ENCODE data around the gene ZBTB7A. TPM values are rescaled to one million over a fixed set of nuclear protein-coding genes. Genes with fewer than 3 reads are reported as not detected.

ZBTB7A gene
- total RNA-seq, 1 donor from 2014 or later = 19.1 TPM

DNA sequence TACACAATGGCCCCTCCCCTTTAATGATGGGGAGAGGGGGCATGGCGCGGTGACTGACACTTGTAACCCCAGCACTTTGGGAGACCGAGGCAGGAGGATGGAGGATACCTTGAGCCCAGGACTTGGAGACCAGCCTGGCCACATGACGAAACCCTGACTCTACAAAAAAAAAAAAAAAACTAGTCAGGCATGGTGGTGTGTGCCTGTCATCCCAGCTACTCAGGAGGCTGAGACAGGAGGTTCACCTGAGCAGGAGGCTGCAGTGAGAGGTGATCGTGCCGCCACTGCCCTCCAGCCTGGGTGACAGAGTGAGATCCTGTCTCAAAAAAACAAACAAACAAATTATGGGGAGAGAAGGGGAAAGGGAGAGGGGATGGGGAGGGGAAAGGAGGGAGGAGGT, 13.8 kb upstream of the ZBTB7A start:
- peaks cover 1% of the 10 kb centered on the region for H3K4me1 Mint-ChIP-seq (ENCODE audit: low read depth)
- no peak overlapping the region for H3K27ac Mint-ChIP-seq
- DNase-seq (ENCODE audit: low spot score, unreplicated experiment) = no peak
- no peak overlapping the region for H3K4me3 Mint-ChIP-seq (ENCODE audit: low read depth)
- H3K9me3 Mint-ChIP-seq (ENCODE audit: low read depth) = no peaks in the 10 kb centered on the region
- H3K36me3 Mint-ChIP-seq (ENCODE audit: insufficient read depth) = no peaks in the 10 kb centered on the region
- H3K27me3 Mint-ChIP-seq = peaks cover 3% of the 10 kb centered on the region
- TF ChIP-seq, protein P1, sequence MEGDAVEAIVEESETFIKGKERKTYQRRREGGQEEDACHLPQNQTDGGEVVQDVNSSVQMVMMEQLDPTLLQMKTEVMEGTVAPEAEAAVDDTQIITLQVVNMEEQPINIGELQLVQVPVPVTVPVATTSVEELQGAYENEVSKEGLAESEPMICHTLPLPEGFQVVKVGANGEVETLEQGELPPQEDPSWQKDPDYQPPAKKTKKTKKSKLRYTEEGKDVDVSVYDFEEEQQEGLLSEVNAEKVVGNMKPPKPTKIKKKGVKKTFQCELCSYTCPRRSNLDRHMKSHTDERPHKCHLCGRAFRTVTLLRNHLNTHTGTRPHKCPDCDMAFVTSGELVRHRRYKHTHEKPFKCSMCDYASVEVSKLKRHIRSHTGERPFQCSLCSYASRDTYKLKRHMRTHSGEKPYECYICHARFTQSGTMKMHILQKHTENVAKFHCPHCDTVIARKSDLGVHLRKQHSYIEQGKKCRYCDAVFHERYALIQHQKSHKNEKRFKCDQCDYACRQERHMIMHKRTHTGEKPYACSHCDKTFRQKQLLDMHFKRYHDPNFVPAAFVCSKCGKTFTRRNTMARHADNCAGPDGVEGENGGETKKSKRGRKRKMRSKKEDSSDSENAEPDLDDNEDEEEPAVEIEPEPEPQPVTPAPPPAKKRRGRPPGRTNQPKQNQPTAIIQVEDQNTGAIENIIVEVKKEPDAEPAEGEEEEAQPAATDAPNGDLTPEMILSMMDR (IDR thresholded peaks at IDR 0.05; ENCODE audit: unreplicated experiment) = no peak

DNA sequence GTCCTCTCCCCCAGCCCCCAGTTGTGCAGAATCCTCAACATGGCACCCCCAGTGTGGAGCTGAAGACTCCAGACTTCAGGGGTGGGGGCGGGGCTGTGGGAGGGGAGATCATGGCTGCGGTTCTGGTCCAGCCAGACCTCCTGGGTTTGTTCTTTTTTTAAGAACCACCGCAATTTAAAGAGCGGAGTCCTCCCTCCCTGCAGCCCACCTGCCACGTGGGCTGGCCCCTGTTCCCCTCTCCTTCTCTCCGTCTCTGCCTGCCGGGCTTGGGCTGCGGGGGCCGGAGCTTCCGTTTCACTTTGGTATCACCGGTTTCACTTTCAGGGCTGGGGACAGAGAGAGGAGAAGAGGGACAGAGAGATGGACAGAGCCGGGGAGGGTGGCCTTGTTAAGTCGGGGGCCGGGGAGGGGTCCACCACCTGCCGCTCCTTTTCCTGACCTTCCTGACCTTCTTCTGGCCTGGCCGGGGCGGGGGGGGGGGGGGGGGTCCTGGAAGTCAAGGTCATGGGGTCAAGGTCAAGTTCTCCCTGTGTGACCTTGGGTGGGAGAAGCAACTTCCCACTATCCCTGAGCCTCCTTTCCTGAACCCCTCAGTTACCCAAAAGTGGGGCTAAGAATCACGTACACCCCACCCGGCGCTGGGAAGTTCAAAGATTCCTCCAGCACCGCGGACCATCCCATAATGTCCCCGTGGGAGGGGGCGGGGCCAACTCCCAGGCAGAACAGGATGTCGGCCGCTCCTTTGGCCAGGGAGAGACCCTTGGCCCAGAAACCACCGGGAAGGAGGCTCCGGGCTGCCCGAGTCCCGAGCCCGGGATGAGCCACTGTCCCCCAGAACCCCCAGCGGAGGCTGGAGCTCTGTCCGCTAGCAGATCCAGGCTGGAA, 11.3 kb upstream of the ZBTB7A start:
- Mint-ChIP-seq H3K4me3 (ENCODE audit: low read depth) (no peak overlapping the region), H3K9me3 (ENCODE audit: low read depth) (no peaks in the 10 kb centered on the region), H3K36me3 (ENCODE audit: insufficient read depth) (no peaks in the 10 kb centered on the region), H3K27ac (no peak overlapping the region), H3K27me3 (peaks cover 3% of the 10 kb centered on the region), H3K4me1 (ENCODE audit: low read depth) (no peaks in the 10 kb centered on the region)
- TF ChIP-seq, protein P1 (IDR thresholded peaks at IDR 0.05; ENCODE audit: unreplicated experiment) = no peak
- DNase-seq (ENCODE audit: low spot score, unreplicated experiment) = no peak

DNA sequence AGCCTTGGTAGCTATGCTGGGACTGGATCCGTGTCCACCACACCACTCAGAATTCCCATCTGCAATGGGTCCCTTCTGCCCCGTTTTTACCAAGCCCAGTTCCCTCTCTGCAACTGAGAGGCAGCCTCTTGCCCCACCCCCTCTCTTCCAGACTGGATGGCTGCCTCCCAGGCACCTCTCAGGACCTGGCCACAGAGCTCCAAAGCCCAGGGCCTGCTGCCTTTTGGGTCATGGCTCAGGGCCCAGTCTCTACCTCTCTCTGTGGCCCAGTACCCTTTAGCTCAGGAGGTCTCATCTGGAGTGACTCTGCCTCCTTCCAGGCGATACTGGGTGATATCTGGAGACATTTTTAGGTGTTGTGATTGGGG, 10.3 kb upstream of the ZBTB7A start:
- no peaks in the 10 kb centered on the region for H3K9me3 Mint-ChIP-seq (ENCODE audit: low read depth)
- H3K27ac Mint-ChIP-seq = no peak overlapping the region
- TF ChIP-seq, protein P1 (IDR thresholded peaks at IDR 0.05; ENCODE audit: unreplicated experiment) = no peak
- DNase-seq (ENCODE audit: low spot score, unreplicated experiment) = no peak
- peaks cover 3% of the 10 kb centered on the region for H3K27me3 Mint-ChIP-seq
- no peaks in the 10 kb centered on the region for H3K36me3 Mint-ChIP-seq (ENCODE audit: insufficient read depth)
- no peaks in the 10 kb centered on the region for H3K4me1 Mint-ChIP-seq (ENCODE audit: low read depth)
- H3K4me3 Mint-ChIP-seq (ENCODE audit: low read depth) = no peak overlapping the region

DNA sequence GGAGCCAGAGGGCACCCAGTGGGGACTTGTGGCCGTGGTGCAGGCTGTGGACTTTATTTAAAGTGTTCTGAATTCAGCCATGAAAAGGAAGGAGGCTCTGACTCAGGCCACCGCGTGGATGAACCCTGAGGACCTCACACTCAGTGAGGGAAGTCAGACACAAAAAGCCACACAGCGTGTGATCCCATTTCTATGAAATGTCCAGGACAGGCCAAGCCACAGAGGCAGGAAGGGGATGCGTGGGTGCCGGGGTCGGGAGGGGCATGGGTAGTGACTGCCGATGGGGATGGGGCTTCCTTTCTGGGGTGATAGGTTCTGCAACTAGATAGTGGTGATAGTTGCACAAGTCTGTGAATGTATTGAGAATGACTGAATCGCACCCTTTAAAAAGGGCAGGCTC, 8.7 kb upstream of the ZBTB7A start:
- H3K9me3 Mint-ChIP-seq (ENCODE audit: low read depth) = no peaks in the 10 kb centered on the region

DNA sequence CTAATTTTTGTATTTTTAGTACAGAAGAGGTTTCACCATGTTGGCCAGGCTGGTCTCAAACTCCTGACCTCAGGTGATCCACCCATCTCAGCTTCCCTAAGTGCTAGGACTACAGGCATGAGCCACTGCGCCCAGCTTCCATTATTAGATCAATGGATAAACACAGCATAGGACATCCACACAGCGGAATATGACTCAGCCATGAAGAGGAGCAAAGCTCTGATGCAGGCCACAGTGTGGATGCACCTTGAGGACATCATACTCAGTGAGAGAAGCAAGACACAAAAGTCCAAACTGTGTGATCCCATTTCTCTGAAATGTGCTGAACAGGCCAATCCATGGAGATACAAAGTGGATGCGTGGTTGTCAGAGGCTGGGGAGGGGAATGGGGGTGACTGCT, 4.9 kb upstream of the ZBTB7A start:
- no peak overlapping the region for H3K4me3 Mint-ChIP-seq (ENCODE audit: low read depth)
- no peaks in the 10 kb centered on the region for H3K9me3 Mint-ChIP-seq (ENCODE audit: low read depth)
- H3K27me3 Mint-ChIP-seq = peaks cover 17% of the 10 kb centered on the region
- H3K36me3 Mint-ChIP-seq (ENCODE audit: insufficient read depth) = no peaks in the 10 kb centered on the region
- no peak for DNase-seq (ENCODE audit: low spot score, unreplicated experiment)
- TF ChIP-seq, protein P1 (IDR thresholded peaks at IDR 0.05; ENCODE audit: unreplicated experiment) = no peak
- H3K27ac Mint-ChIP-seq = no peak overlapping the region
- no peaks in the 10 kb centered on the region for H3K4me1 Mint-ChIP-seq (ENCODE audit: low read depth)

More for the DNA sequence above, 8.7 kb upstream of the ZBTB7A start:
- H3K27ac Mint-ChIP-seq = no peak overlapping the region
- DNase-seq (ENCODE audit: low spot score, unreplicated experiment) = no peak
- H3K27me3 Mint-ChIP-seq = peaks cover 3% of the 10 kb centered on the region
- H3K4me3 Mint-ChIP-seq (ENCODE audit: low read depth) = no peak overlapping the region
- no peaks in the 10 kb centered on the region for H3K4me1 Mint-ChIP-seq (ENCODE audit: low read depth)
- TF ChIP-seq, protein P1 (IDR thresholded peaks at IDR 0.05; ENCODE audit: unreplicated experiment) = no peak
- H3K36me3 Mint-ChIP-seq (ENCODE audit: insufficient read depth) = no peaks in the 10 kb centered on the region

All from progenitor cell of endocrine pancreas (in vitro differentiated cells).